GM19025 (cell line): ENCODE data around the gene PCDHGB7.
A peak's percentile ranks its signal among the peaks of the same experiment; 100 is the strongest.
"Not testable (repeated sequence)": the region's sequence is repeated elsewhere in the genome, so short reads cannot be mapped to it uniquely, and the experiment has no call there.

Experiments
- ATAC-seq: cut with Tn5 transposase; IDR thresholded peaks from one replicate; pipeline ENCODE4 v1.9.1; 2021; ENCODE audit warnings: mild to moderate bottlenecking, low read depth, moderate library complexity; ENCODE audit not compliant: unreplicated experiment

The PCDHGB7 gene

GRCh38 chr5:141394401-141395187 is 22.9 kb upstream of the PCDHGB7 start:
- ATAC-seq, result not testable (repeated sequence)

DNA sequence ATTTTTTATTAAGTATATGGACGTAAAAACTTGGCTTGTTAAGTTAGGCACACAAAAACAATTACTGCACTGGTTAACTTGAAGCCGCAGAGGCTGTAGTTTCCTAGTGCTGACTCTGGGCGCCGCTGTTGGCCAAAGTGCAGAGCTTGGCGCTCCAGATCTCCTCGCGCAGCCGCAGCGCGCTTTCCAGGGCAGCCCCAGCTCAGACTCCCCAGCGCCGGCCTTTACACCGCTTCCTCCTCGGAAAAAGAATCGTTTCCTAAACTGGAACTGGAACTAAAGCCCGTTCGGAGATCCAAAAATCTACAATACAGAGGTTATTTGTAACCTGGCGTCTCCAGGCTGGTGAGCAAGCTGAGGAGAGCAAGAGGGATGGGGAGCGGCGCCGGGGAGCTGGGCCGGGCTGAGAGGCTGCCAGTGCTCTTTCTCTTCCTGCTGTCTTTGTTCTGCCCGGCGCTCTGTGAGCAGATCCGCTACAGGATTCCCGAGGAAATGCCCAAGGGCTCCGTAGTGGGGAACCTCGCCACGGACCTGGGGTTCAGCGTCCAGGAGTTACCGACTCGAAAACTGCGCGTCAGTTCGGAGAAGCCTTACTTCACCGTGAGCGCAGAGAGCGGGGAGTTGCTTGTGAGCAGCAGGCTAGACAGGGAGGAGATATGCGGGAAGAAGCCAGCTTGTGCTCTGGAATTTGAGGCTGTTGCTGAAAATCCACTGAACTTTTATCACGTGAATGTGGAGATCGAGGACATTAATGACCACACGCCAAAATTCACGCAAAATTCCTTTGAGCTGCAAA is 19.5 kb upstream of the PCDHGB7 start, which contains the start of gene PCDHGB5:
Gene PCDHGB5, plus strand, starts transcription at position 192 of the 796 bp plus-strand sequence. Its CDS starts 181 bp downstream, at position 373.
- peak; percentile 93 for ATAC-seq

DNA sequence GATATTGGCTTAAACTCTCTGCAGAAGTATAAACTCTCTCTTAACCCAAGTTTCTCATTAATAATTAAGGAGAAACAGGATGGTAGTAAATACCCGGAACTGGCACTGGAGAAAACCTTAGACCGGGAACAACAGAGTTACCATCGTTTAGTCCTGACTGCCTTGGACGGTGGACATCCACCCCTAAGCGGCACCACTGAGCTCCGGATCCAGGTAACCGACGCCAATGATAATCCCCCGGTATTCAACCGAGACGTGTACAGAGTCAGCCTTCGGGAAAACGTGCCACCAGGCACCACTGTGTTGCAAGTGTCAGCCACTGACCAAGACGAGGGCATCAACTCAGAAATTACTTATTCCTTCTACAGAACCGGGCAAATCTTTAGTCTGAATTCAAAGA is 18.9 kb upstream of the PCDHGB7 start:
- no peak for ATAC-seq

GRCh38 chr5:141399555-141400258 is 17.8 kb upstream of the PCDHGB7 start:
- ATAC-seq, result no peak

DNA sequence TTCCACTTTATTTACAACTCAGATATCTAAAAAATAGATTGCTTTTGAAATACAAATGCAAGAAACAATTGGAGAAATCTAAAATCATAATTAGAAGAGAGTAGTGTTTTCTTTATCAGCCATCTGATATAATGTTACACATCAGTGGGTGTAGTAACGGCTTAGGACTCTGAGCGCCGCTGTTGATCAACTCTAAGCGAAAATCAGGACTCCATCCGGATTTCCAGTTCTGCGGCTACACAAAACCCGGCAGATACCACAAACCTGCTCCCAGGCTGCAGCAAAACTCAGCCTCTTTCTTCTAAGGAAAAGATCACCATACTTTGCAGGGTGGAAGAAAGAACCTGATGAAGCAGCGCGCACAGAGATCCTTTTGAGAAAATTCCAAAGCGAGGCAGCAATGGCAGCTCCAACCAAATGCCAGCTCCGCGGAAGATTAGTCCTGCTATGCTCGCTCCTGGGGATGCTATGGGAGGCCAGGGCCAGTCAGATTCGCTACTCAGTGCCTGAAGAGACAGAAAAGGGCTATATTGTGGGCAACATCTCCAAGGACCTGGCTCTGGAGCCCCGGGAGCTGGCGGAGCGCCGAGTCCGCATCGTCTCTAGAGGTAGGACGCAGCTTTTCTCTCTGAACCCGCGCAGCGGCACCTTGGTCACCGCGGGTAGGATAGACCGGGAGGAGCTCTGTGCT is 14.8 kb upstream of the PCDHGB7 start, which contains the start of gene PCDHGA9:
Gene PCDHGA9, plus strand, starts transcription at position 226 of the 691 bp plus-strand sequence. Its CDS starts 175 bp downstream, at position 401.
- ATAC-seq, result no peak

- no peak for ATAC-seq
These were observed 14.1 kb upstream of the PCDHGB7 start for GRCh38 chr5:141403387-141403786.

- ATAC-seq, result peak; percentile 90
These were observed 9.5 kb upstream of the PCDHGB7 start, which contains the start of gene PCDHGB6 for GRCh38 chr5:141407790-141408505. Gene PCDHGB6 (plus strand): TSS chr5:141408021. CDS start chr5:141408203, 182 bp downstream.

DNA sequence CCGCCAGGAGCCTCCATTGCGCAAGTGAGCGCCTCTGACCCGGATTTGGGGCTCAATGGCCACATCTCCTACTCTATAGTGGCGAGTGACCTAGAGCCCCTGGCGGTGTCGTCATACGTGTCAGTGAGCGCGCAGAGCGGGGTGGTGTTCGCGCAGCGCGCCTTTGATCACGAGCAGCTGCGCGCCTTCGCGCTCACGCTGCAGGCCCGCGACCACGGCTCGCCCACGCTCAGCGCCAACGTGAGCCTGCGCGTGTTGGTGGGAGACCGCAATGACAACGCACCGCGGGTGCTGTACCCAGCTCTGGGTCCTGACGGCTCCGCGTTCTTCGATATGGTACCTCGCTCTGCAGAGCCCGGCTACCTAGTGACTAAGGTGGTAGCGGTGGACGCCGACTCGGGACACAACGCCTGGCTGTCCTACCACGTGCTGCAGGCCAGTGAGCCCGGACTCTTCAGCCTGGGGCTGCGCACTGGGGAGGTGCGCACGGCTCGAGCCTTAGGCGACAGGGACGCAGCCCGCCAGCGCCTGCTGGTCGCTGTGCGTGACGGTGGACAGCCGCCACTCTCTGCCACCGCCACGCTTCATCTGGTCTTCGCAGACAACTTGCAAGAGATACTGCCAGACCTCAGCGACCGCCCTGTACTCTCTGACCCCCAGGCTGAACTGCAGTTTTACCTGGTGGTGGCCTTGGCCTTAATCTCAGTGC is 7.7 kb upstream of the PCDHGB7 start:
- no peak for ATAC-seq

DNA sequence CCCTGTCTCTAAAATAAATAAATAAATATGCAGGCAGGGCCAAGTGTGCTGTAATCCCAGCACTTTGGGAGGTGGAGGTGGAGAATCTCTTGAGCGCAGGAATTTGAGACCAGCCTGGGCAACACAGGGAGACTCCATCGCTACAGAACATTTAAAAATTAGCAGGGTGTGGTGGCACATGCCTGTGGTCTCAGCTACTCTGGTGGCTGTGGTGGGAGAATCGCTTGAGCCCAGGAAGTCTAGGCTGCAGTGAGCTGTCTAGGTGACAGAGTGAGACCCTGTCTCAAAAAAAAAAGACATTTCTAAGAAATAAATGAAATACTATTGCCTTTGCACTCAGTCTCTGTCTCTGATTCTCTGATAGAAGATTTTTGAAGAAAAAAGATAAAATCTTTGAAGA is 5.9 kb upstream of the PCDHGB7 start:
- no peak for ATAC-seq

DNA sequence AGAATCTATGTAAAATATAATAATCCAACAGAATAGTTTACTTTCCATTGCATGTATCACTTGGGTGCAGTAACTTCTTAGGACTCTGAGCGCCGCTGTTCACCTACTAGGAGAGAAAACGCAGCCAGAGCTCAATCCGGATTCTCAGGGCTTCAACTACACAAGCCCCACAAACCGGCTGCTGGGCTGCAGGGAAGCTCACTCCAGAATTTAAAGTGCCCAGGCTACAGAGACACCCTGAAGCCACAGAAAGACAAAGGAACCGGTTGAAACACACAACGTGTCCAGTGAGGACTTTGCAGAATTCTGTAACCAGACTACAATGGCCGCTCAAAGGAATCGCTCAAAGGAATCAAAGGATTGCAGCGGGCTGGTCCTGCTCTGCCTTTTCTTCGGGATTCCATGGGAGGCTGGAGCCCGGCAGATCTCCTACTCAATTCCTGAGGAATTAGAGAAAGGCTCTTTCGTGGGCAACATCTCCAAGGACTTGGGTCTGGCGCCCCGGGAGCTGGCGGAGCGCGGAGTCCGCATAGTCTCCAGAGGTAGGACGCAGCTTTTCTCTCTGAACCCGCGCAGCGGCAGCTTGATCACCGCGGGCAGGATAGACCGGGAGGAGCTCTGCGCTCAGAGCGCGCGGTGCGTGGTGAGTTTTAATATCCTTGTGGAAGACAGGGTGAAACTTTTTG is 4.5 kb upstream of the PCDHGB7 start, which contains the start of gene PCDHGA10:
Gene PCDHGA10, plus strand, starts transcription at position 134 of the 686 bp plus-strand sequence. Its CDS starts 189 bp downstream, at position 323.
- no peak for ATAC-seq

DNA sequence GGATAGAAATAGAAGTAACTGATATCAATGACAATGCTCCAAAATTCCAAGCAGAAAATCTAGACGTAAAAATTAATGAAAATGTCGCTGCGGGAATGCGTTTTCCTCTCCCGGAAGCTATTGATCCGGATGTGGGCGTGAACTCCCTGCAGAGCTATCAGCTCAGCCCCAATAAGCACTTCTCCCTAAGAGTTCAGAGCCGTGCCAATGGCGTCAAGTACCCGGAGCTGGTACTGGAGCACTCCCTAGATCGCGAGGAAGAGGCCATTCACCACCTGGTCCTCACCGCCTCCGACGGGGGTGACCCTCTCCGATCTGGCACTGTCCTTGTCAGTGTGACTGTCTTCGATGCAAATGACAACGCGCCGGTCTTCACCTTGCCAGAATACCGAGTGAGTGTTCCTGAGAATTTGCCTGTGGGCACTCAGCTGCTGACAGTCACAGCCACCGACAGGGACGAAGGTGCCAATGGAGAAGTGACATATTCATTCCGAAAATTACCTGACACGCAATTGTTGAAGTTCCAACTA is 3.9 kb upstream of the PCDHGB7 start:
- no peak for ATAC-seq

DNA sequence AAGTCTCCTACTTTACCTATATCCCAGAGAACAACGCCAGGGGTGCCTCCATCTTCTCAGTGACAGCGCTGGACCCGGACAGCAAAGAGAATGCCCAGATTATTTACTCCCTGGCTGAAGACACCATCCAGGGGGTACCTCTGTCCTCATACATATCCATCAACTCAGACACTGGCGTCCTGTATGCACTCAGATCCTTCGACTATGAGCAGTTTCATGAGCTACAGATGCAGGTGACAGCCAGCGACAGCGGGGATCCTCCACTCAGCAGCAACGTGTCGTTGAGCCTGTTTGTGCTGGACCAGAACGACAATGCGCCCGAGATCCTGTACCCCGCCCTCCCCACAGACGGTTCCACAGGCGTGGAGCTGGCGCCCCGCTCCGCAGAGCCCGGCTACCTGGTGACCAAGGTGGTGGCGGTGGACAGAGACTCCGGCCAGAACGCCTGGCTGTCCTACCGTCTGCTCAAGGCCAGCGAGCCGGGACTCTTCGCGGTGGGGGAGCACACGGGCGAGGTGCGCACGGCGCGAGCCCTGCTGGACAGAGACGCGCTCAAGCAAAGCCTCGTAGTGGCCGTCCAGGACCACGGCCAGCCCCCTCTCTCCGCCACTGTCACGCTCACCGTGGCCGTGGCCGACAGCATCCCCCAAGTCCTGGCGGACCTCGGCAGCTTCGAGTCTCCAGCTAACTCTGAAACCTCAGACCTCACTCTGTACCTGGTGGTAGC is 2.8 kb upstream of the PCDHGB7 start:
- not testable (repeated sequence) for ATAC-seq

DNA sequence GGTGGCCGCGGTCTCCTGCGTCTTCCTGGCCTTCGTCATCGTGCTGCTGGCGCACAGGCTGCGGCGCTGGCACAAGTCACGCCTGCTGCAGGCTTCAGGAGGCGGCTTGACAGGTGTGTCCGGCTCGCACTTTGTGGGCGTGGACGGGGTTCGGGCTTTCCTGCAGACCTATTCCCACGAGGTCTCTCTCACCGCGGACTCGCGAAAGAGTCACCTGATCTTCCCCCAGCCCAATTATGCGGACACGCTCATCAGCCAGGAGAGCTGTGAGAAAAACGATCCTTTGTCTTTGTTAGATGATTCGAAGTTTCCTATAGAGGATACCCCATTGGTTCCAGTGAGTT is 2.2 kb upstream of the PCDHGB7 start:
- not testable (repeated sequence) for ATAC-seq

GRCh38 chr5:141419074-141419880 is 1.8 kb downstream of the PCDHGB7 start:
- ATAC-seq, result no peak

- no peak for ATAC-seq
These were observed 3.5 kb downstream of the PCDHGB7 start, which contains the start of gene PCDHGA11 for GRCh38 chr5:141420855-141421488. Gene PCDHGA11 (plus strand): TSS chr5:141421051. CDS start chr5:141421228, 177 bp downstream.

- ATAC-seq, result no peak
These were observed 4.0 kb downstream of the PCDHGB7 start for GRCh38 chr5:141421489-141421855.
